ENCODE data around the gene IFRD1. TPM values are rescaled to one million over a fixed set of nuclear protein-coding genes. Genes with fewer than 3 reads are reported as not detected.

The IFRD1 gene, protein sequence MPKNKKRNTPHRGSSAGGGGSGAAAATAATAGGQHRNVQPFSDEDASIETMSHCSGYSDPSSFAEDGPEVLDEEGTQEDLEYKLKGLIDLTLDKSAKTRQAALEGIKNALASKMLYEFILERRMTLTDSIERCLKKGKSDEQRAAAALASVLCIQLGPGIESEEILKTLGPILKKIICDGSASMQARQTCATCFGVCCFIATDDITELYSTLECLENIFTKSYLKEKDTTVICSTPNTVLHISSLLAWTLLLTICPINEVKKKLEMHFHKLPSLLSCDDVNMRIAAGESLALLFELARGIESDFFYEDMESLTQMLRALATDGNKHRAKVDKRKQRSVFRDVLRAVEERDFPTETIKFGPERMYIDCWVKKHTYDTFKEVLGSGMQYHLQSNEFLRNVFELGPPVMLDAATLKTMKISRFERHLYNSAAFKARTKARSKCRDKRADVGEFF
- total RNA-seq = 22.0 and 34.3 TPM in 2 replicates

GRCh38 chr7:112449902-112450806 lies at the start of gene IFRD1:
TSS of gene IFRD1 (plus strand) at chr7:112450460. CDS start at chr7:112450689, 229 bp downstream.

Other genes starting within 250 kb of the IFRD1 start
- 8.2 and 12.5 TPM in 2 replicates for gene DOCK4, start 244.1 kb upstream of the IFRD1 start, total RNA-seq
- gene ZNF277, start 243.8 kb upstream of the IFRD1 start, total RNA-seq = 21.1 and 38.6 TPM in 2 replicates
- not detected in 2 replicates for gene LSMEM1, start 30.5 kb downstream of the IFRD1 start, total RNA-seq